Smooth muscle cell (in vitro differentiated cells): Measurements from ENCODE around the gene MORN3. TPM values are rescaled to one million over a fixed set of nuclear protein-coding genes. Genes with fewer than 3 reads are reported as not detected.
"Not testable (repeated sequence)": the region's sequence is repeated elsewhere in the genome, so short reads cannot be mapped to it uniquely, and the experiment has no call there.

Experiments
- DNase-seq: peaks from one replicate; lab custom pipeline; 2025; ENCODE audit not compliant: unreplicated experiment; lab: John Stamatoyannopoulos, UW
- H2AFZ ChIP-seq: fragments of 200-600 bp; sonication (generic); 2 replicates; pipeline ENCODE4 v1.6.0; 2016; ENCODE audit warnings: antibody characterized with exemption, low read depth, mild to moderate bottlenecking
- H3F3A ChIP-seq: fragments of 200-600 bp; sonication (generic); 2 replicates; pipeline ENCODE4 v1.6.0; 2017; ENCODE audit warnings: antibody characterized with exemption, low read depth
- H3K27ac ChIP-seq: fragments of 200-600 bp; sonication (generic); 2 replicates; pipeline ENCODE4 v1.5.1; 2016; ENCODE audit warnings: low read depth, mild to moderate bottlenecking
- H3K27me3 ChIP-seq: fragments of 200-600 bp; sonication (generic); 2 replicates; pipeline ENCODE4 v1.6.1; 2016; ENCODE audit warnings: low read depth, mild to moderate bottlenecking
- H3K36me3 ChIP-seq: fragments of 200-600 bp; sonication (generic); 2 replicates; pipeline ENCODE4 v1.5.1; 2016; ENCODE audit warnings: low read depth
- H3K4me1 ChIP-seq: fragments of 200-600 bp; sonication (generic); 2 replicates; pipeline ENCODE4 v1.5.1; 2016; ENCODE audit warnings: low read depth
- H3K4me2 ChIP-seq: fragments of 200-600 bp; sonication (generic); 2 replicates; pipeline ENCODE4 v1.6.0; 2016; ENCODE audit warnings: mild to moderate bottlenecking
- H3K4me3 ChIP-seq: fragments of 200-600 bp; sonication (generic); 2 replicates; pipeline ENCODE4 v1.5.1; 2016; ENCODE audit warnings: mild to moderate bottlenecking
- H3K79me2 ChIP-seq: fragments of 200-600 bp; sonication (generic); 2 replicates; pipeline ENCODE4 v1.6.0; 2016; ENCODE audit warnings: low read depth, mild to moderate bottlenecking
- H3K9ac ChIP-seq: fragments of 200-600 bp; sonication (generic); 2 replicates; pipeline ENCODE4 v1.6.0; 2016; ENCODE audit warnings: low read depth
- H3K9me3 ChIP-seq: fragments of 200-600 bp; sonication (generic); replicated peaks from 2 replicates; pipeline ENCODE4 v1.5.1; 2016; ENCODE audit warnings: low read depth
- H4K20me1 ChIP-seq: fragments of 200-600 bp; sonication (generic); 2 replicates; pipeline ENCODE4 v1.6.0; 2016; ENCODE audit warnings: low read depth
- CTCF ChIP-seq: fragments of 200-600 bp; sonication (generic); IDR thresholded peaks from 2 replicates; pipeline ENCODE4 v1.5.1; 2017; ENCODE audit warnings: borderline replicate concordance, mild to moderate bottlenecking, antibody characterized with exemption; ENCODE audit not compliant: insufficient read depth, poor library complexity, severe bottlenecking
- WGBS: methylation state at CpG from one replicate; pipeline ENCODE4 v1.1.7; 2016; ENCODE audit warnings: low lambda C conversion rate; 5-methylcytosine and 5-hydroxymethylcytosine counted together
- polyA plus RNA-seq: library from polyadenylated mRNA; unstranded; fragments of >200 nt; fragmentation: Nextera tagmentation; extraction: Ambion mirVana; gene quantifications from 2 replicates; pipeline ENCODE4 v1.2.1, GENCODE V29; 2016
- total RNA-seq: library from RNA; depleted of rRNA; stranded (reverse); fragments of >200 nt; gene quantifications from 2 replicates; pipeline ENCODE4 v1.2.3, GENCODE V29; 2014

MORN3 gene
- total and polyA plus RNA-seq, 2 experiments from 2014 or later, result 0.18 to 2.0 TPM

GRCh38 chr12:121634836-121635235 is 34.6 kb downstream of the MORN3 start:
- no peak overlapping the region for H3K9ac ChIP-seq
- WGBS, result 93% methylated on average over 13 of the region's 13 CpGs

DNA sequence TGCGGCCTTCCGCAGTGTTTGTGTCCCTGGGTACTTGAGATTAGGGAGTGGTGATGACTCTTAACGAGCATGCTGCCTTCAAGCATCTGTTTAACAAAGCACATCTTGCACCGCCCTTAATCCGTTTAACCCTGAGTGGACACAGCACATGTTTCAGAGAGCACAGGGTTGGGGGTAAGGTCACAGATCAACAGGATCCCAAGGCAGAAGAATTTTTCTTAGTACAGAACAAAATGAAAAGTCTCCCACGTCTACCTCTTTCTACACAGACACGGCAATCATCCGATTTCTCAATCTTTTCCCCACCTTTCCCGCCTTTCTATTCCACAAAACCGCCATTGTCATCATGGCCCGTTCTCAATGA is 35.6 kb downstream of the MORN3 start:
- H3K4me2 ChIP-seq, H3K79me2 ChIP-seq: not testable (repeated sequence)

More at GRCh38 chr12:121634836-121635235, 34.6 kb downstream of the MORN3 start:
- Histone ChIP-seq H3K4me2 (no peak overlapping the region), H3K27me3 (no peaks in the 10 kb centered on the region), H2AFZ (no peak overlapping the region), H3K4me3 (no peak overlapping the region), H3K9me3 (no peaks in the 10 kb centered on the region), H3K4me1 (peaks cover 12% of the 10 kb centered on the region), H4K20me1 (no peaks in the 10 kb centered on the region), H3F3A (peaks cover 5% of the 10 kb centered on the region), H3K27ac (no peak overlapping the region), H3K79me2 (peaks cover 12% of the 10 kb centered on the region), H3K36me3 (no peaks in the 10 kb centered on the region)
- no peak for TF ChIP-seq CTCF
- DNase-seq, result no peak

DNA sequence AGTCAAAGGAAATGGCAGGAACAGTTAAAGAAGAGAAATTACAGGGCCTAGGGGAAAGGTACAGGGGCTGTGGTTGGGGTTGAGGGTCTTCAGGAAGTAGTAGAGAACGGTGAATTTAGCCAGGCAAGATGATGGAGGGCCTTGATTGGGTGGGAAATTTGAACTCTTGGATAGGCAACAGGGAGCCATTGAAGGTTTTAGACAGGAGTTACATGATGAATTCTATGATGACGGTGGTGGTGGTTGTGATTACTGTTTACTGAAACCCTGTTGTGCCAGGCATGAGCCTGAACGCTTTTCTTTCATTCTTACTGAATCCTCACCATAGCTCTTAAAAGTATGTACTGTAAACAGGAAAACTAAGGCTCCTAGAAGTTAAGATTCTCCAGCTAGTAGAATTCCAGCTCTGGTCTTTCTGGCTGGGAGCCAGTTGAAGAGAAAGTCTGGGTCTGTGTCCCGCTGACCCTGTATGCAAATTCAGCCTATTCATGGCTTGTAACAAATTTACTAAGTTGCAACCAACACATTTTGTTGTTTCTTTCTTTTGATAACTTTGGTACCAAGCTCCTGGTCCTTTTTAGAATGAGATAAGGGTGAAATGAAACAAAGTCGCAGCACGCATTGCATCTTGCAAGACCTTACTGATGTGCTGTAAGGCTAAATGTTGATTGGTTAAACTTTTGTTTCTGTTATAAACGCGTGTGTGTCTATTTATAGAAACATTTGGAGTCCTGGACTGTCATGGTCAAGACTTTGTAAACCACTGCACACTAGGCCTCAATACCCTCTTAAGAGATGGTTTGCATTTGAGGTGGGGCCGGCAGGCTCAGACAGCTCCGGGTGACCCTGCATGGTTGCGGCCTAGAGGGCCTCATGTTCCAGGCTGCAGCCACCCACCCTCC is 37.1 kb downstream of the MORN3 start:
- no peaks in the 10 kb centered on the region for H3K9me3 ChIP-seq
- H4K20me1 ChIP-seq, result no peaks in the 10 kb centered on the region
- H2AFZ ChIP-seq, result no peak overlapping the region
- H3K27me3 ChIP-seq, result no peaks in the 10 kb centered on the region
- no peaks in the 10 kb centered on the region for H3K36me3 ChIP-seq
- DNase-seq, result no peak
- peak overlapping the region; percentile 43 for H3K27ac ChIP-seq
- TF ChIP-seq CTCF, result no peak
- H3F3A ChIP-seq, result peaks cover 18% of the 10 kb centered on the region
- 45% methylated on average over 11 of the region's 11 CpGs for WGBS
- H3K4me3 ChIP-seq, result no peak overlapping the region
- no peak overlapping the region for H3K9ac ChIP-seq
- H3K4me2 ChIP-seq, result no peak overlapping the region
- no peaks in the 10 kb centered on the region for H3K79me2 ChIP-seq
- H3K4me1 ChIP-seq, result peaks cover 26% of the 10 kb centered on the region

More for the DNA sequence above, 35.6 kb downstream of the MORN3 start:
- H4K20me1 ChIP-seq, H3K36me3 ChIP-seq, H2AFZ ChIP-seq, H3K27me3 ChIP-seq, H3K4me3 ChIP-seq, DNase-seq, H3K9ac ChIP-seq, H3K27ac ChIP-seq, H3K9me3 ChIP-seq: not testable (repeated sequence)
- Histone ChIP-seq H3F3A (peaks cover 10% of the 10 kb centered on the region), H3K4me1 (peaks cover 12% of the 10 kb centered on the region)
- WGBS, result 98% methylated on average over 6 of the region's 11 CpGs

DNA sequence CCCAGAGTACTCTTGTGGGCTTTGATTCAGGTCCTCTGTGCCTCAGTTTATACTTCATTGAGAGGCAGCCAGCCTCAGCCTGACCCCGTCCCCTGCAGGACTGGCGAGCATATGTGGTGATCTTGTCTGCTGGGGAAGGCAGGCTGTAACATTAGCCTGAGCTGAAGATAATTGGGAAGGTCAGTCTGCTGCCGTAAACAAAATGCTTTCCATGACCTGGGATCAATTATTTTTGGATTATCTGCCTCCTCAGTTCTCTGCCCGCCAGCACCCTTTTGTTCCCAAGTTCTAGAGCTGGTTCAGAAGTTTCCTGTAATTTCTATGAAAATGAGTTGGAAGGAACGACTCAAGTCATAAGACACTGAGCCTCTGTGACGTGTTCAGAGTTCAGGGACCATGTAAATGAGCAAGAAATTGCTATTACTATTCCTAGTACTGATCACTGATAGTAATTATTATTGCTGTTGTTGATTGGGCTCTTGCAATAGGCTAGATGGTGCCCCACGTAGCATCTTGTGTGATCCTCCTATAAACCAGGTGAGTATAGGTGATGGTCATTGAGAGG is 38.6 kb downstream of the MORN3 start:
- H3K79me2 ChIP-seq, result no peaks in the 10 kb centered on the region
- 75% methylated on average over 7 of the region's 7 CpGs for WGBS

More for the DNA sequence above, 38.6 kb downstream of the MORN3 start:
- Histone ChIP-seq H3K36me3 (no peaks in the 10 kb centered on the region), H3K9ac (no peak overlapping the region), H3K27me3 (no peaks in the 10 kb centered on the region), H3K4me2 (no peak overlapping the region), H3K4me3 (no peak overlapping the region), H3K9me3 (no peaks in the 10 kb centered on the region), H3F3A (peaks cover 18% of the 10 kb centered on the region), H4K20me1 (no peaks in the 10 kb centered on the region), H2AFZ (no peak overlapping the region), H3K4me1 (peaks cover 26% of the 10 kb centered on the region), H3K27ac (peak overlapping the region; percentile 17)
- no peak for DNase-seq
- no peak for TF ChIP-seq CTCF
